K562 (cell line): ENCODE results near the gene STX2. TPM values are rescaled to one million over a fixed set of nuclear protein-coding genes. Genes with fewer than 3 reads are reported as not detected.

Experiments
- BRD9 ChIP-seq: fragments of 450-650 bp; IDR thresholded peaks from 2 replicates; pipeline ENCODE4 v1.6.1; 2018; ENCODE audit warnings: low read depth; ENCODE audit not compliant: partially characterized antibody
- BRF1 ChIP-seq: IDR thresholded peaks from 3 replicates; pipeline ENCODE4 v1.6.1; 2011; ENCODE audit warnings: borderline replicate concordance, mild to moderate bottlenecking; ENCODE audit not compliant: insufficient read length; ENCODE audit errors: extremely low read depth
- THAP7 ChIP-seq: fragments of 250-450 bp; sonication (Bioruptor Pico); IDR thresholded peaks from 2 replicates; pipeline ENCODE4 v1.5.0; 2021
- ZBTB33 ChIP-seq: sonication (generic); formaldehyde crosslinking; IDR thresholded peaks from 2 replicates; pipeline ENCODE4 v1.8.1; 2023; ENCODE audit warnings: mild to moderate bottlenecking, missing genetic modification reagents
- ZFX ChIP-seq: sonication (generic); formaldehyde crosslinking; IDR thresholded peaks from 2 replicates; pipeline ENCODE4 v1.8.0; 2022; ENCODE audit warnings: mild to moderate bottlenecking, missing genetic modification reagents, moderate library complexity
- ZNF143 ChIP-seq: sonication (generic); formaldehyde crosslinking; IDR thresholded peaks from 2 replicates; pipeline ENCODE4 v1.9.0; 2022; ENCODE audit warnings: mild to moderate bottlenecking, missing genetic modification reagents
- polyA plus RNA-seq, 8 experiments: library from polyadenylated mRNA; depleted of rRNA in 4 of 8; stranded (reverse) in 5 of 8; unstranded in 3 of 8; fragments of >200 nt; fragmentation: Nextera tagmentation in 2 of 8; fragmentation: Illumina TruSeq in 1 of 8; extraction: Ambion mirVana in 2 of 8; extraction: Trizol in 1 of 8; gene quantifications; 2 replicates each; pipeline versions ENCODE4 v1.2.1 to v1.2.3, GENCODE V29; 2011 to 2014; ENCODE audit warnings: inconsistent platforms in 1 of 8, missing spikeins in 1 of 8
- total RNA-seq, 7 experiments: library from RNA; depleted of rRNA in 6 of 7; stranded (reverse); fragments of >200 nt in 6 of 7; fragmentation: Illumina TruSeq in 2 of 7; extraction: Trizol in 2 of 7; gene quantifications; 2 replicates each; pipeline versions ENCODE4 v1.2.1 to v1.2.3, GENCODE V29; 2011 to 2021; ENCODE audit warnings: low replicate concordance in 1 of 7

Gene STX2
- total and polyA plus RNA-seq, 9 of the 15 experiments (the other 6 are each of a cell fraction or from before 2014, with no cell fraction given) = 22.2 to 54.6 (median 30.8) TPM

- TF ChIP-seq THAP7 (CRISPR knock-in tag) (no peak), ZNF143 (CRISPR knock-in tag) (no peak), ZBTB33 (CRISPR knock-in tag) (peak; percentile 48), ZFX (CRISPR knock-in tag) (no peak), BRF1 (no peak), BRD9 (no peak)
These were observed 40.2 kb upstream of the STX2 start (continued) for GRCh38 chr12:130879212-130879686.
